Heart left ventricle (tissue), 16 donors: Measurements from ENCODE around the gene SLC35G4. TPM values are rescaled to one million over a fixed set of nuclear protein-coding genes. Genes with fewer than 3 reads are reported as not detected.

Experiments used
- ATAC-seq, 4 donors: fragments of 200-7000 bp; cut with Tn5 transposase; one replicate each; pipeline ENCODE4 v1.9.1; 2020 to 2022; ENCODE audit warnings: moderate library complexity in 4 of 4, mild to moderate bottlenecking in 3 of 4, moderate number of reproducible peaks in 1 of 4
- DNase-seq, 5 donors: peaks; one replicate each; pipeline ENCODE4 v3.0.0-alpha.2; 2020
- H3K27ac ChIP-seq, 12 donors: fragments of 200-600 bp; sonication (generic) in 4 of 12; one replicate each; pipeline versions ENCODE4 v1.5.0 to v1.8.0; 2016 to 2022; ENCODE audit warnings: mild to moderate bottlenecking in 2 of 12
- H3K27me3 ChIP-seq, 9 donors: fragments of 200-600 bp; sonication (generic) in 2 of 9; one replicate each; pipeline versions ENCODE4 v1.5.1 to v1.8.0; 2016 to 2022; ENCODE audit warnings: mild to moderate bottlenecking in 3 of 9
- H3K36me3 ChIP-seq, 9 donors: fragments of 200-600 bp; sonication (generic) in 2 of 9; one replicate each; pipeline versions ENCODE4 v1.5.0 to v1.8.0; 2018 to 2022; ENCODE audit warnings: mild to moderate bottlenecking in 2 of 9
- H3K4me1 ChIP-seq, 12 donors: fragments of 200-600 bp; sonication (generic) in 4 of 12; one replicate each; pipeline versions ENCODE4 v1.5.0 to v1.8.0; 2016 to 2022; ENCODE audit warnings: mild to moderate bottlenecking in 3 of 12
- H3K4me3 ChIP-seq, 12 donors: fragments of 200-600 bp; sonication (generic) in 4 of 12; one replicate each; pipeline versions ENCODE4 v1.5.0 to v1.8.0; 2017 to 2022; ENCODE audit warnings: mild to moderate bottlenecking in 9 of 12, moderate library complexity in 4 of 12
- H3K9me3 ChIP-seq, 12 donors: fragments of 200-600 bp; sonication (generic) in 4 of 12; one replicate each; pipeline versions ENCODE4 v1.5.0 to v1.8.0; 2016 to 2022; ENCODE audit warnings: mild to moderate bottlenecking in 1 of 12
- POLR2A ChIP-seq, 2 donors: fragments of 450-650 bp; IDR thresholded peaks; one replicate each; pipeline ENCODE4 v1.6.1; 2017; ENCODE audit warnings: antibody characterized with exemption in 2 of 2, mild to moderate bottlenecking in 2 of 2, moderate library complexity in 2 of 2
- WGBS, 4 donors: extraction: QIAGEN DNeasy Blood & Tissue Kit in 2 of 4; methylation state at CpG; one replicate each; pipeline versions ENCODE4 v1.1.5 to v1.1.7; 2013 to 2018; 5-methylcytosine and 5-hydroxymethylcytosine counted together
- intact Hi-C, 10 donors: fragments of 100-400 bp; cut with DNase I; formaldehyde crosslinking; loops; one replicate each; pipeline versions ENCODE4 v1.11.1 to v1.14.2; 2022
- polyA plus RNA-seq, 2 donors: library from polyadenylated mRNA; stranded (reverse); fragments of 200-250 nt; gene quantifications; one replicate each; pipeline ENCODE4 v1.2.3, GENCODE V29; 2013
- total RNA-seq, 9 donors: library from RNA; depleted of rRNA in 2 of 9; stranded (reverse); fragments of >200 nt in 2 of 9; fragmentation: NEBNext Ultra II Directional in 3 of 9; extraction: Animal tissue kit (Norgen Biotek cat#: 25700) in 3 of 9; gene quantifications; one replicate each; pipeline versions ENCODE4 v1.1.0 to v1.2.4, GENCODE V29; 2016 to 2023
- TF ChIP-seq, protein P1 (sequence below), 12 donors: fragments of 200-600 bp; sonication (generic) in 4 of 12; IDR thresholded peaks; one replicate each; pipeline versions ENCODE4 v1.5.0 to v1.8.0; 2018 to 2022; ENCODE audit warnings: antibody characterized with exemption in 12 of 12, mild to moderate bottlenecking in 5 of 12
- donor health status: ischemic (EF 13 %, LVEDD 7.1; RV severe dilation, severe dysfunction).
- donor health status: healthy with polysubstance abuse.
- donor health status: DM: no; HTN: yes; CAD: no.
- donor health status: DM: no; HTN: no; CAD: no.
- donor health status: ischemic (EF 25% LVEDD 6.9; RV normal size, moderate dysfunction).
- donor health status: ischemic (EF 25% LVEDD 5.7; RV mildly dilated, moderate dysfunction).
- donor health status: healthy.
- donor health status: DM: yes; HTN: yes; CAD: no.
- donor health status: ischemic (EF 35%, LVEDD 5.7; RV mildly dilated, moderate dysfunction).
- donor health status: nonischemic (EF 11% LVEDD 7.7; RV severe dilation, severe dysfunction).
- donor health status: DM: yes; HTN: yes; CAD: no.
- donor health status: PGD.
- donor health status: ischemic (EF 29% LVEDD 5.4; RV normal size, mild dysfunction).
- donor health status: nonischemic (EF 23%, LVEDD 6.1; RV moderate dilation, normal function).

The SLC35G4 gene
- total and polyA plus RNA-seq, 11 donors, result not detected

DNA sequence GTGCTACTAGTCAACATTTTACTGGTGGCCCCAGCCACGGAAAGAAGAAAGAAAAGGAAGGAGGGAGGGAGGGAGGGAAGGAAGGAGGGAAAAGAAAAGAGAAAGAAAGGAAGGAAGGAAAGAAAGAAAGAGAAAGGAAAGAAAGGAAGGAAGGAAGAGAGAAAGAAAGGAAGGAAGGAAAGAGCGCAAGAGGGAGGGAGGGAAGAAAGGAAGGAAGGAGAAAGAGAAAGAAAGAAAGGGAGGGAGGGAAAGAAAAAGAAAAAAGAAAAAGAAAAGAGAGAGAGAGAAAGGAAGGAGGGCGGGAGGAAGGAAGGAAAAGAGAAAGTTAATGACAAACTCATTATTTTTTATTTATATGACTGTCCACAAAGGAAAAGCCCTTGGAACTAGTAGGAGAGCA is 34.9 kb upstream of the SLC35G4 start:
- no peaks in the 10 kb centered on the region for H3K9me3 ChIP-seq
- no peak for ATAC-seq
- H3K4me3 ChIP-seq, result no peak overlapping the region
- peaks cover 0 to 15% (median 0%) of the 10 kb centered on the region in 9 donors for H3K27me3 ChIP-seq
- no peak for DNase-seq
- intact Hi-C loops, result no loop called here
- TF ChIP-seq POLR2A (IDR thresholded peaks at IDR 0.05), result no peak
- TF ChIP-seq, protein P1, sequence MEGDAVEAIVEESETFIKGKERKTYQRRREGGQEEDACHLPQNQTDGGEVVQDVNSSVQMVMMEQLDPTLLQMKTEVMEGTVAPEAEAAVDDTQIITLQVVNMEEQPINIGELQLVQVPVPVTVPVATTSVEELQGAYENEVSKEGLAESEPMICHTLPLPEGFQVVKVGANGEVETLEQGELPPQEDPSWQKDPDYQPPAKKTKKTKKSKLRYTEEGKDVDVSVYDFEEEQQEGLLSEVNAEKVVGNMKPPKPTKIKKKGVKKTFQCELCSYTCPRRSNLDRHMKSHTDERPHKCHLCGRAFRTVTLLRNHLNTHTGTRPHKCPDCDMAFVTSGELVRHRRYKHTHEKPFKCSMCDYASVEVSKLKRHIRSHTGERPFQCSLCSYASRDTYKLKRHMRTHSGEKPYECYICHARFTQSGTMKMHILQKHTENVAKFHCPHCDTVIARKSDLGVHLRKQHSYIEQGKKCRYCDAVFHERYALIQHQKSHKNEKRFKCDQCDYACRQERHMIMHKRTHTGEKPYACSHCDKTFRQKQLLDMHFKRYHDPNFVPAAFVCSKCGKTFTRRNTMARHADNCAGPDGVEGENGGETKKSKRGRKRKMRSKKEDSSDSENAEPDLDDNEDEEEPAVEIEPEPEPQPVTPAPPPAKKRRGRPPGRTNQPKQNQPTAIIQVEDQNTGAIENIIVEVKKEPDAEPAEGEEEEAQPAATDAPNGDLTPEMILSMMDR (IDR thresholded peaks at IDR 0.05), result no peak
- no peaks in the 10 kb centered on the region for H3K4me1 ChIP-seq
- H3K27ac ChIP-seq, result no peak overlapping the region
- no peaks in the 10 kb centered on the region for H3K36me3 ChIP-seq
- 72 to 74% (median 73%) methylated on average over 3 of the region's 3 CpGs for WGBS, 4 donors

DNA sequence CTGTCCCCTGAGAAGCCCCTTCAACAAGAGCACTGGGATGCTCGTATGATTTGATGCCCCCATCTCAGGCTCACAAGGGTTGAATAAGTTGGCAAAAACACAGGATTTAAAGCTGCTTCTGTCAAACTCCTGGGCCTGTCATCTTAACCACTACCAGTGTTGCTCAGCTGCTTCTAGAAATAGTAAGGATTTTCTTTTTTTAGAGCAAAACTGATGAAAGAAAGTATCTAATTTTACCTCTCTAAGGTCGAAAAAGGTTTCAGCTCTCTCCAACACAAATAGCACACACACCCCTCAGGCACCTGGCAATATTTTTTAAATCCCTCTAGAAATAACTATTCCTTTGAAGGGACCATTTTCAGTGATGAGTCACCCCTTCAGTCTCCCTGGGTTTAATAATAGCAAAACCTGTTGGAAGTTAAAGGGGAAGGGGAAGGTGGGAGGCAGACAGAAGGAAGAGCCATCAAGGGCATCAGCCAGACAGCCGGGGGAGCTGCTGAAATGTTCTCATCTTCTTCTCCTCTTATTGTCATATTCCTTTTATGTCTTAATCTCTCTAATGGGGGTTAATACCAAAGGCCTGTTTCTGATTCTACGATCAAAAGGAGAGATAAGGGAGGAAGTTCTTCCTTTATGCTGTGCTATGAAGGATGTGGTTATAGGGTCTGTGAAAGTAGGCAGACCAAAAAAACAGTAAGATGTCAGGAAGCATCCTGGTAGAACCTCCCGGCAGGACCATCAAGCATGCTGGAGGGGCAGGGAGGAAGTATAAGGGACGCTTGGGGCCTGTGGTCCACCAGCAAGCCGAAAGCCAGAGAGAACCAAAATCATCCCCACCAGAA is 31.9 kb upstream of the SLC35G4 start:
- 44 to 53% (median 51%) methylated on average over 7 of the region's 7 CpGs for WGBS, 4 donors
- ATAC-seq, result no peak
- H3K4me3 ChIP-seq, result no peak overlapping the region
- no peaks in the 10 kb centered on the region for H3K36me3 ChIP-seq
- no peaks in the 10 kb centered on the region for H3K9me3 ChIP-seq
- no peak overlapping the region for H3K27ac ChIP-seq
- TF ChIP-seq, protein P1 (IDR thresholded peaks at IDR 0.05), result no peak
- TF ChIP-seq POLR2A (IDR thresholded peaks at IDR 0.05), result no peak
- no peaks in the 10 kb centered on the region for H3K27me3 ChIP-seq
- intact Hi-C loops, result no loop called here
- DNase-seq, result no peak
- H3K4me1 ChIP-seq, result no peaks in the 10 kb centered on the region

DNA sequence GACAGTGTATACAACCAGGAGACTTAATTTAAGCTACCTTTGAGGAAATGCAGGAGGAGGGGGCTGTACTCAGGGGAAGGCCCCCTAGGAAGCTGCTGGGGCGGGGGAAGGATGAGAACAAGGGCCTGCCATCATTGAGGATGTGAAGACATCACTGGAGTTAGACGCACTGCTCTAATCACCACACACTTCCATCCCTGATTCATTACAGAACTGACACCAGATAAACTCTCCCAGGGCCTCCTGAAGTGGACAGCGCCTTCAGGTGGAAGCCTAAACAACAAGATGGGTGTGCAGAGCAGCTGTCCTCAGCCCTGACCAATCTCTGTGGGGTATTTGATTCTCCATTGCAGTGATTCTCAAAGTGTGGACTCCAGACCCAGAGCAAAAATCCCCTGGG is 30.6 kb upstream of the SLC35G4 start:
- intact Hi-C loops, result no loop called here
- DNase-seq (no peak), ATAC-seq (no peak)
- H3K27me3 ChIP-seq, result no peaks in the 10 kb centered on the region
- no peak overlapping the region for H3K27ac ChIP-seq
- WGBS, 4 donors, result 67 to 78% (median 71%) methylated on average over 3 of the region's 3 CpGs
- no peaks in the 10 kb centered on the region for H3K36me3 ChIP-seq
- TF ChIP-seq, protein P1 (IDR thresholded peaks at IDR 0.05), result no peak
- TF ChIP-seq POLR2A (IDR thresholded peaks at IDR 0.05), result no peak
- H3K9me3 ChIP-seq, result no peaks in the 10 kb centered on the region
- no peak overlapping the region for H3K4me3 ChIP-seq
- H3K4me1 ChIP-seq, result no peaks in the 10 kb centered on the region

DNA sequence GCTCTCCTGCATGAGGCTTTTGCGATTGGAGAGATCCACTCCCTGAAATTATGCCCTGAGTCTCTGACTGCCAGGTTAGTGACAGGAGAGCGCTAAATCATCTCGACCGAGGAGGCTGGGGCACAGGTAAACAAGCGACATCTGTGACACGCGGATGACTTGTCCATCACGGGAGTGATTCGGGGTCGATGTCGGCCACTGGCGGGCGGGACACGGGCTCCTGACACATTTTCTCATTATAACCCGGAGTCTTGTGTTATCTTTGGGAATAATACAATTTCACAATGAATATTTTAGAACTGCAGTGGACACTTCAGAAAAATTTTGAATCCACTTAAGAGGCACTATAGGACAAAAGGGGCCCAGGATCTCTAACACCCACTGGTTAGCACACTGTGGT is 29.5 kb upstream of the SLC35G4 start:
- Histone ChIP-seq H3K27me3 (no peaks in the 10 kb centered on the region), H3K9me3 (no peaks in the 10 kb centered on the region), H3K4me3 (no peak overlapping the region), H3K4me1 (no peaks in the 10 kb centered on the region), H3K36me3 (no peaks in the 10 kb centered on the region), H3K27ac (no peak overlapping the region)
- ATAC-seq, result no peak
- no peak for DNase-seq
- TF ChIP-seq, protein P1 (IDR thresholded peaks at IDR 0.05), result no peak
- no peak for TF ChIP-seq POLR2A (IDR thresholded peaks at IDR 0.05)
- intact Hi-C loops, result no loop called here
- 95 to 98% (median 96%) methylated on average over 15 of the region's 15 CpGs for WGBS, 4 donors
